Gastroesophageal sphincter (tissue), 3 donors: ENCODE data around the gene SMARCD1.

Source experiments
- POLR2AphosphoS5 ChIP-seq: sonication (generic); formaldehyde crosslinking; IDR thresholded peaks from one replicate; pipeline ENCODE4 v1.6.1; 2017; ENCODE audit warnings: antibody characterized with exemption
- TF ChIP-seq, protein P1 (sequence below), 4 experiments: fragments of 200-600 bp in 2 of 4; fragments of 450-650 bp in 2 of 4; sonication (generic) in 1 of 4; IDR thresholded peaks; one replicate each; pipeline ENCODE4 v1.5.1; 2017 to 2019; ENCODE audit warnings: antibody characterized with exemption in 4 of 4, mild to moderate bottlenecking in 2 of 4, moderate library complexity in 2 of 4

DNA sequence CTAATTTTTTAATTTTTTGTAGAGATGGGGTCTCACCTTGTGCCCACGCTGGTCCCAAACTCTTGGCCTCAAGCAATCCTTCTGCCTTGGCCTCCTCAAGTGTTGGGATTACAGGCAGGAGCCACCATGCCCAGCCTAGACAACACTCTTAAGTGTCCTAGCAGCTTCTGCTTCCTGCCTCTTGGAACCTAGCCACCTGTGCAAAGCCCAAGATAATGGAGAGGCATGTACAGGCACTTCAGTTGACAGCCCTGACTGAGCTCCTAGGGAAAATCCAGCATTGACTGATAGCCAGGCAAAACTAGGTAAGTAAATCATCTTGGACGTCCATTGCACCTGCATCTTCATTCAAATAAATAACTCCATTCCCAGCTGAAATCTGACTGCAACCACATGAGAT, 42.4 kb downstream of the SMARCD1 start:
- TF ChIP-seq, protein P1, sequence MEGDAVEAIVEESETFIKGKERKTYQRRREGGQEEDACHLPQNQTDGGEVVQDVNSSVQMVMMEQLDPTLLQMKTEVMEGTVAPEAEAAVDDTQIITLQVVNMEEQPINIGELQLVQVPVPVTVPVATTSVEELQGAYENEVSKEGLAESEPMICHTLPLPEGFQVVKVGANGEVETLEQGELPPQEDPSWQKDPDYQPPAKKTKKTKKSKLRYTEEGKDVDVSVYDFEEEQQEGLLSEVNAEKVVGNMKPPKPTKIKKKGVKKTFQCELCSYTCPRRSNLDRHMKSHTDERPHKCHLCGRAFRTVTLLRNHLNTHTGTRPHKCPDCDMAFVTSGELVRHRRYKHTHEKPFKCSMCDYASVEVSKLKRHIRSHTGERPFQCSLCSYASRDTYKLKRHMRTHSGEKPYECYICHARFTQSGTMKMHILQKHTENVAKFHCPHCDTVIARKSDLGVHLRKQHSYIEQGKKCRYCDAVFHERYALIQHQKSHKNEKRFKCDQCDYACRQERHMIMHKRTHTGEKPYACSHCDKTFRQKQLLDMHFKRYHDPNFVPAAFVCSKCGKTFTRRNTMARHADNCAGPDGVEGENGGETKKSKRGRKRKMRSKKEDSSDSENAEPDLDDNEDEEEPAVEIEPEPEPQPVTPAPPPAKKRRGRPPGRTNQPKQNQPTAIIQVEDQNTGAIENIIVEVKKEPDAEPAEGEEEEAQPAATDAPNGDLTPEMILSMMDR (IDR thresholded peaks at IDR 0.05): no peak
- TF ChIP-seq POLR2AphosphoS5: no peak
